Endothelial cell of umbilical vein (primary cell): ENCODE data around the gene KRTAP10-5. TPM values are rescaled to one million over a fixed set of nuclear protein-coding genes. Genes with fewer than 3 reads are reported as not detected.

Experiments used
- BruUV-seq: library from RNA; stranded (reverse); fragments of 400-500 nt; replicated peaks from 2 replicates; lab custom pipeline; 2021; lab: Mats Ljungman, UMichigan
- CTCF ChIA-PET: fragments of 300-600, 350-600 bp; sonication (Branson Sonifier 250); formaldehyde crosslinking; loops from one replicate; lab custom pipeline; 2021; ENCODE audit warnings: antibody characterized with exemption, inconsistent platforms; lab: Charles Lee
- POLR2A ChIA-PET: fragments of 300-600, 350-600 bp; sonication (Branson Sonifier 250); formaldehyde crosslinking; loops from one replicate; lab custom pipeline; 2021; ENCODE audit warnings: antibody characterized with exemption, inconsistent platforms; lab: Charles Lee
- DNase-seq: peaks from one replicate; pipeline ENCODE4 v3.0.0-alpha.2; 2011; ENCODE audit warnings: low read depth, low spot score
- FAIRE-seq: peaks from 2 replicates; lab custom pipeline; 2011; peaks lifted over from hg19 to GRCh38; lab: Jason Lieb, UNC
- H2AFZ ChIP-seq: 2 replicates; pipeline ENCODE4 v1.6.0; 2012; ENCODE audit warnings: low read depth, low read length, control low read depth, inconsistent platforms
- H3K27ac ChIP-seq: 2 replicates; pipeline ENCODE4 v1.5.1; 2011; ENCODE audit warnings: low read depth, mild to moderate bottlenecking, control low read depth, low read length, moderate library complexity; ENCODE audit not compliant: insufficient read depth
- H3K27me3 ChIP-seq, 2 experiments: 2 replicates each; pipeline versions ENCODE4 v1.6.0 to v1.6.1; 2011; ENCODE audit warnings: low read length in 2 of 2, mixed read lengths in 1 of 2; ENCODE audit not compliant: control insufficient read depth in 2 of 2, insufficient read depth in 2 of 2
- H3K36me3 ChIP-seq, 2 experiments: 2 replicates in 1 of 2; 3 replicates in 1 of 2; pipeline ENCODE4 v1.5.1; 2011; ENCODE audit warnings: low read length in 2 of 2, mild to moderate bottlenecking in 1 of 2, moderate library complexity in 1 of 2; ENCODE audit not compliant: control insufficient read depth in 2 of 2, insufficient read depth in 2 of 2; ENCODE audit errors: extremely low read depth in 1 of 2
- H3K4me1 ChIP-seq: 3 replicates; pipeline ENCODE4 v1.5.1; 2011; ENCODE audit warnings: mild to moderate bottlenecking, low read length; ENCODE audit not compliant: control insufficient read depth, insufficient read depth; ENCODE audit errors: extremely low read depth
- H3K4me2 ChIP-seq: 2 replicates; pipeline ENCODE4 v1.6.1; 2011; ENCODE audit warnings: low read length, control low read depth, mixed read lengths; ENCODE audit not compliant: insufficient read depth
- H3K4me3 ChIP-seq, 3 experiments: fragments of 200-600 bp in 1 of 3; sonication (generic), shearing (Covaris generic) in 1 of 3; replicated peaks in 1 of 3; 2 replicates each; pipeline ENCODE4 v1.5.1; 2011 to 2016; ENCODE audit warnings: control low read depth in 3 of 3, low read length in 3 of 3, mild to moderate bottlenecking in 2 of 3, inconsistent platforms in 1 of 3, low read depth in 1 of 3, moderate library complexity in 1 of 3; ENCODE audit not compliant: insufficient read depth in 1 of 3
- H3K79me2 ChIP-seq: 2 replicates; pipeline ENCODE4 v1.6.0; 2012; ENCODE audit warnings: low read length, inconsistent platforms; ENCODE audit not compliant: control insufficient read depth, insufficient read depth
- H3K9ac ChIP-seq: replicated peaks from 2 replicates; pipeline ENCODE3; 2011; ENCODE audit warnings: low read length, control low read depth; ENCODE audit not compliant: insufficient read depth; ENCODE audit errors: extremely low read depth
- H3K9me1 ChIP-seq: replicated peaks from 3 replicates; pipeline ENCODE4 v1.6.0; 2011; ENCODE audit warnings: mild to moderate bottlenecking, low read length; ENCODE audit not compliant: control insufficient read depth, insufficient read depth; ENCODE audit errors: extremely low read depth
- H3K9me3 ChIP-seq: replicated peaks from 2 replicates; pipeline ENCODE4 v1.5.1; 2012; ENCODE audit warnings: low read length, inconsistent platforms; ENCODE audit not compliant: control insufficient read depth, insufficient read depth
- H4K20me1 ChIP-seq: replicated peaks from 2 replicates; pipeline ENCODE3; 2011; ENCODE audit warnings: mild to moderate bottlenecking, low read length; ENCODE audit not compliant: control insufficient read depth, insufficient read depth; ENCODE audit errors: extremely low read depth
- EZH2 ChIP-seq: IDR thresholded peaks from 2 replicates; pipeline ENCODE4 v1.6.1; 2012; ENCODE audit warnings: borderline replicate concordance, low read depth, mild to moderate bottlenecking, moderate library complexity, low read length, inconsistent platforms; ENCODE audit not compliant: severe bottlenecking
- FOS ChIP-seq: IDR thresholded peaks from 2 replicates; pipeline ENCODE4 v1.6.1; 2011; ENCODE audit warnings: mild to moderate bottlenecking, low read length, moderate library complexity, borderline replicate concordance; ENCODE audit not compliant: insufficient read depth
- GATA2 ChIP-seq: IDR thresholded peaks from 2 replicates; pipeline ENCODE4 v1.7.0; 2011; ENCODE audit warnings: low read depth, mild to moderate bottlenecking, moderate library complexity, mixed read lengths, low read length; ENCODE audit not compliant: insufficient read length, insufficient read depth
- JUN ChIP-seq: IDR thresholded peaks from 2 replicates; pipeline ENCODE4 v1.6.1; 2011; ENCODE audit warnings: borderline replicate concordance, low read depth; ENCODE audit not compliant: insufficient read length, insufficient read depth
- MYC ChIP-seq: IDR thresholded peaks from one replicate; pipeline ENCODE4 v1.6.1; 2011; ENCODE audit warnings: mild to moderate bottlenecking, low read depth, low read length
- POLR2A ChIP-seq: IDR thresholded peaks from 2 replicates; pipeline ENCODE4 v1.6.1; 2012; ENCODE audit warnings: low read depth, mild to moderate bottlenecking, control low read depth, low read length
- POLR2AphosphoS5 ChIP-seq: IDR thresholded peaks from 2 replicates; pipeline ENCODE4 v1.6.1; 2012; ENCODE audit warnings: low read depth, mild to moderate bottlenecking, control low read depth, low read length, moderate library complexity; ENCODE audit not compliant: insufficient read depth
- dilution Hi-C: fragments of 300-500 bp; cut with MboI; formaldehyde crosslinking; loops from one replicate; pipeline ENCODE4 v1.15.0; 2019; ENCODE audit warnings: low sequenced_read_pairs; ENCODE audit not compliant: extremely low pct_ligation_motif_present
- intact Hi-C: fragments of 100-400 bp; cut with micrococcal nuclease; formaldehyde crosslinking; loops from one replicate; pipeline ENCODE4 v1.10.0; 2022
- polyA plus RNA-seq, 4 experiments: library from polyadenylated mRNA; depleted of rRNA in 3 of 4; stranded (reverse) in 3 of 4; unstranded in 1 of 4; fragments of >200 nt; gene quantifications; 2 replicates each; pipeline versions ENCODE4 v1.2.1 to v1.2.3, GENCODE V29; 2011 to 2012; ENCODE audit warnings: missing spikeins in 1 of 4
- total RNA-seq: library from RNA; stranded (reverse); gene quantifications from 2 replicates; pipeline ENCODE4 v1.2.3, GENCODE V29; 2021
- TF ChIP-seq, protein P1 (sequence below), 2 donors: IDR thresholded peaks; 1 replicate in 1 of 2; 2 replicates in 1 of 2; pipeline ENCODE4 v1.5.1; 2011; ENCODE audit warnings: low read length in 2 of 2, mild to moderate bottlenecking in 2 of 2, moderate library complexity in 2 of 2, control low read depth in 1 of 2, inconsistent platforms in 1 of 2, low read depth in 1 of 2; ENCODE audit not compliant: insufficient read depth in 1 of 2; ENCODE audit errors: extremely low read depth in 1 of 2
- TF ChIP-seq, protein P2 (sequence below): IDR thresholded peaks from 2 replicates; pipeline ENCODE4 v1.6.1; 2011; ENCODE audit not compliant: insufficient read depth, insufficient read length

Gene KRTAP10-5
- total and polyA plus RNA-seq, 2 donors (not counting 3 experiments of a cell fraction or from before 2014, with no cell fraction given), result not detected

DNA sequence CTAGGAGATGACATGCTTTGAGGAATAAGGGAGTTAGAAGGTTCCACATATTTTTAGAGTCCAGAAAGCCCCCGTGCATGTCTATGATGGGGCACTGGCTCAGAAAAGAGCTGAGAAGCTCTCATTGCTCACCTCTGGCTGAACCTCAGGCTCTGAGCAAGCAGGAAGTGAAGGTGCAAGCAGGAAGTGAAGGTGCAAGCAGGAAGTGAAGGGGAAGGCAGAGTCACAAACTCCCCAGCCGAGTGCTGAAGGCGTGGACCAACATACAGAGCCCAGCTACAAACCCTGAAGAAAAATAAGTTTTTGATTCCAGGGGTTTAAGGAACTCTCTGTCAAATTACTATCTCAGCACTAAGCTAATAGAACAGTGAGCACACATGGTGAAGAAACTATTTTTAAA is 38.5 kb upstream of the KRTAP10-5 start:
- no peaks in the 10 kb centered on the region for H3K9me3 ChIP-seq
- no peaks in the 10 kb centered on the region for H3K9me1 ChIP-seq
- H4K20me1 ChIP-seq, result no peaks in the 10 kb centered on the region
- H3K4me3 ChIP-seq, result no peak overlapping the region
- POLR2A ChIA-PET, result no interaction called here
- TF ChIP-seq MYC, result no peak
- no peak for TF ChIP-seq POLR2A
- TF ChIP-seq FOS, result no peak
- no peak for TF ChIP-seq GATA2
- TF ChIP-seq, protein P1, sequence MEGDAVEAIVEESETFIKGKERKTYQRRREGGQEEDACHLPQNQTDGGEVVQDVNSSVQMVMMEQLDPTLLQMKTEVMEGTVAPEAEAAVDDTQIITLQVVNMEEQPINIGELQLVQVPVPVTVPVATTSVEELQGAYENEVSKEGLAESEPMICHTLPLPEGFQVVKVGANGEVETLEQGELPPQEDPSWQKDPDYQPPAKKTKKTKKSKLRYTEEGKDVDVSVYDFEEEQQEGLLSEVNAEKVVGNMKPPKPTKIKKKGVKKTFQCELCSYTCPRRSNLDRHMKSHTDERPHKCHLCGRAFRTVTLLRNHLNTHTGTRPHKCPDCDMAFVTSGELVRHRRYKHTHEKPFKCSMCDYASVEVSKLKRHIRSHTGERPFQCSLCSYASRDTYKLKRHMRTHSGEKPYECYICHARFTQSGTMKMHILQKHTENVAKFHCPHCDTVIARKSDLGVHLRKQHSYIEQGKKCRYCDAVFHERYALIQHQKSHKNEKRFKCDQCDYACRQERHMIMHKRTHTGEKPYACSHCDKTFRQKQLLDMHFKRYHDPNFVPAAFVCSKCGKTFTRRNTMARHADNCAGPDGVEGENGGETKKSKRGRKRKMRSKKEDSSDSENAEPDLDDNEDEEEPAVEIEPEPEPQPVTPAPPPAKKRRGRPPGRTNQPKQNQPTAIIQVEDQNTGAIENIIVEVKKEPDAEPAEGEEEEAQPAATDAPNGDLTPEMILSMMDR (IDR thresholded peaks at IDR 0.05; ENCODE audit: extremely low read depth in 1 of 2, insufficient read depth in 1 of 2, low read depth in 1 of 2, low read length in 2 of 2), result no peak
- no peak for TF ChIP-seq POLR2AphosphoS5
- TF ChIP-seq, protein P2, sequence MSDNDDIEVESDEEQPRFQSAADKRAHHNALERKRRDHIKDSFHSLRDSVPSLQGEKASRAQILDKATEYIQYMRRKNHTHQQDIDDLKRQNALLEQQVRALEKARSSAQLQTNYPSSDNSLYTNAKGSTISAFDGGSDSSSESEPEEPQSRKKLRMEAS, result no peak
- no peak for TF ChIP-seq JUN
- no peak for TF ChIP-seq EZH2
- intact Hi-C loops, result no loop called here
- no peak overlapping the region for H3K4me2 ChIP-seq
- DNase-seq (no peak), FAIRE-seq (no peak)
- dilution Hi-C loops, result no loop called here
- no peak overlapping the region for H3K9ac ChIP-seq
- no peak overlapping the region for H3K27ac ChIP-seq
- H3K27me3 ChIP-seq, result no peaks in the 10 kb centered on the region
- CTCF ChIA-PET, result interaction anchor here (0.8 to 4.2 kb wide), 5 partner anchors 10 to 181 kb away, joined by 3 to 28 read pairs (median 5); no protein-coding TSS in a partner anchor
- H3K36me3 ChIP-seq, result no peaks in the 10 kb centered on the region
- BruUV-seq, result no TSS peak
- H3K4me1 ChIP-seq, result no peaks in the 10 kb centered on the region
- no peak overlapping the region for H2AFZ ChIP-seq
- no peaks in the 10 kb centered on the region for H3K79me2 ChIP-seq
